ENCODE measurements around the gene DCDC2B. TPM values are rescaled to one million over a fixed set of nuclear protein-coding genes. Genes with fewer than 3 reads are reported as not detected.
A peak's percentile ranks its signal among the peaks of the same experiment; 100 is the strongest.

The DCDC2B gene
- total RNA-seq, 1 donor = not detected

GRCh38 chr1:32231843-32232432 lies 23.0 kb downstream of the DCDC2B start:
- Histone ChIP-seq H3K4me3 (ENCODE audit: insufficient read depth, low read length) (no peak overlapping the region), H3K4me2 (ENCODE audit: insufficient read depth, low read length) (no peak overlapping the region), H3K9me3 (ENCODE audit: low read depth, low read length) (no peaks in the 10 kb centered on the region), H3K27me3 (ENCODE audit: insufficient read depth, low read length) (no peaks in the 10 kb centered on the region), H2AFZ (ENCODE audit: low read length) (no peak overlapping the region), H3K27ac (ENCODE audit: low read depth, low read length) (no peak overlapping the region), H3K36me3 (ENCODE audit: insufficient read depth, low read length) (peaks cover 46% of the 10 kb centered on the region), H3K79me2 (ENCODE audit: insufficient read depth, low read length) (no peaks in the 10 kb centered on the region), H3K4me1 (ENCODE audit: insufficient read depth, low read length) (peaks cover 19% of the 10 kb centered on the region), H4K20me1 (ENCODE audit: insufficient read depth, low read length) (no peaks in the 10 kb centered on the region)
- no peak for DNase-seq (ENCODE audit: insufficient read length, low spot score, missing footprints)
- no peak for TF ChIP-seq CTCF (IDR thresholded peaks at IDR 0.05; ENCODE audit: extremely low read depth, low read depth, low read length)

GRCh38 chr1:32232558-32233304 lies 23.8 kb downstream of the DCDC2B start:
- peaks cover 20% of the 10 kb centered on the region for H3K4me1 ChIP-seq (ENCODE audit: insufficient read depth, low read length)
- H3K9me3 ChIP-seq (ENCODE audit: low read depth, low read length) = no peaks in the 10 kb centered on the region

GRCh38 chr1:32234792-32235191 lies 25.9 kb downstream of the DCDC2B start:
- peaks cover 20% of the 10 kb centered on the region for H3K4me1 ChIP-seq (ENCODE audit: insufficient read depth, low read length)

More at GRCh38 chr1:32232558-32233304, 23.8 kb downstream of the DCDC2B start:
- no peaks in the 10 kb centered on the region for H4K20me1 ChIP-seq (ENCODE audit: insufficient read depth, low read length)
- H3K27me3 ChIP-seq (ENCODE audit: insufficient read depth, low read length) = no peaks in the 10 kb centered on the region
- no peak overlapping the region for H3K27ac ChIP-seq (ENCODE audit: low read depth, low read length)
- TF ChIP-seq CTCF (IDR thresholded peaks at IDR 0.05; ENCODE audit: extremely low read depth, low read depth, low read length) = no peak
- no peak overlapping the region for H2AFZ ChIP-seq (ENCODE audit: low read length)
- no peak for DNase-seq (ENCODE audit: insufficient read length, low spot score, missing footprints)
- H3K79me2 ChIP-seq (ENCODE audit: insufficient read depth, low read length) = no peaks in the 10 kb centered on the region
- H3K4me3 ChIP-seq (ENCODE audit: insufficient read depth, low read length) = no peak overlapping the region
- peaks cover 38% of the 10 kb centered on the region for H3K36me3 ChIP-seq (ENCODE audit: insufficient read depth, low read length)
- H3K4me2 ChIP-seq (ENCODE audit: insufficient read depth, low read length) = no peak overlapping the region

More at GRCh38 chr1:32234792-32235191, 25.9 kb downstream of the DCDC2B start:
- H3K4me2 ChIP-seq (ENCODE audit: insufficient read depth, low read length) = no peak overlapping the region
- no peaks in the 10 kb centered on the region for H3K79me2 ChIP-seq (ENCODE audit: insufficient read depth, low read length)
- no peaks in the 10 kb centered on the region for H3K9me3 ChIP-seq (ENCODE audit: low read depth, low read length)
- no peak for TF ChIP-seq CTCF (IDR thresholded peaks at IDR 0.05; ENCODE audit: extremely low read depth, low read depth, low read length)
- no peak overlapping the region for H3K4me3 ChIP-seq (ENCODE audit: insufficient read depth, low read length)
- no peaks in the 10 kb centered on the region for H3K27me3 ChIP-seq (ENCODE audit: insufficient read depth, low read length)
- peaks cover 22% of the 10 kb centered on the region for H3K36me3 ChIP-seq (ENCODE audit: insufficient read depth, low read length)
- H3K27ac ChIP-seq (ENCODE audit: low read depth, low read length) = peak overlapping the region; percentile 95
- H2AFZ ChIP-seq (ENCODE audit: low read length) = no peak overlapping the region
- H4K20me1 ChIP-seq (ENCODE audit: insufficient read depth, low read length) = no peaks in the 10 kb centered on the region
- DNase-seq (ENCODE audit: insufficient read length, low spot score, missing footprints) = no peak
